HK-2 (cell line): ENCODE measurements around the gene ZNF184.

Source experiments
- DNase-seq: peaks from one replicate; pipeline ENCODE4 v3.0.0-alpha.2; 2018; ENCODE audit not compliant: unreplicated experiment

The ZNF184 gene

DNA sequence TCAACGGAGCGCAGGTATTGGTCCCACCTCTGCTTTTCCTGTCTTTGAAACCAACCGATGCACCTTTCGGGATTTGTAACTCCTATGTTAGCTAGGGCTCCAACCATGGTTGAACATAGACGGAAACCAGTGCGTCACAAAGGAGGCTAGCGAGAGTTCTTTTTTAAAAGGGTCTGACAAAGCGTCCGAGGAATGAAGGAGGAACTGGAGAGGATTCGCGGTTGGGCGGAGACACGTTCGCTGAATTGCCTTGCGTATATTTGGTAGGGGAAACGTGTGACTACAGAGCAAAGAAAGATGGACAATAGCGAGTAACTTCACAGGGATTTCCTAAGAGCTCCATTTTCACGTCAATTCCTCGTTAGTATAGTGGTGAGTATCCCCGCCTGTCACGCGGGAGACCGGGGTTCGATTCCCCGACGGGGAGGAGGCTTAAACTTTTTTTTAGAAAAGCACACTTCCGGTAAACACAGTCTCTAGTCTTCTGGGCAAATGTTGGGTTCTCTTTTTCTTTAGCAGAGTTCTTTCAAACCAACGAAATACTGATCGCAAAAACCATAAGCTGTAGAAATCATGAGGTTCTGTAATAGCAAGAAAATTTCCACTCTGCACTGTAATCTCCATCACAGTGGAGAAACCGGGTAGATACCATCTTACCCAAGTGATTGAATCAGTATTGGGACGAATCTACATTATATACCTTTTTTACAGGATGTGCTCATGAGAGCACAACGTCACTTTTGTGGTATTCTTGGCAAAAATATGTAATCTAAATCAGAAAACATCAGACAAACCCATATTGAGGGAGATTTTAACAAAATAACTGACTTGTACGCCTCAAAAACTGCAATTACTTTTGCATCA lies 6.6 kb upstream of the ZNF184 start:
- DNase-seq = peak; percentile 83

- DNase-seq = peak; percentile 86
These were observed 5.9 kb upstream of the ZNF184 start for GRCh38 chr6:27478706-27479318.

GRCh38 chr6:27478141-27478705 lies 5.3 kb upstream of the ZNF184 start:
- no peak for DNase-seq

- DNase-seq = no peak
These were observed 4.6 kb upstream of the ZNF184 start for GRCh38 chr6:27477318-27478013.

GRCh38 chr6:27476090-27476489 lies 3.2 kb upstream of the ZNF184 start:
- no peak for DNase-seq

GRCh38 chr6:27474672-27475071 lies 1.8 kb upstream of the ZNF184 start:
- no peak for DNase-seq

DNA sequence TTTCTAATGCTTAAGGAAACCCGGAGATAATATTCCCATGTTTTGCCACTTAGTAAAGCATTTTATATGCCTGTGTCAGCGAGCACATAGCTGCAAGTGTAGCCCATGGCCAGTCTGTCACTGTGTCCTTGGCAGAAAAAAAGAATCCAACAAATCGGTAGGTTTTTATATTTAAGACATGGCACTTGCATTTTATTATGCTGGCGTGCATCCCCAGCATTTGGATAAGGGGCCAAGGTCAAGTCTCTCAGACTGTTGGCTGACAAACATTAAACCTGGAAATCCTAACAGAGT lies 1.2 kb upstream of the ZNF184 start:
- no peak for DNase-seq

- no peak for DNase-seq
These were observed 706 bp downstream of the ZNF184 start for GRCh38 chr6:27472182-27472616.

- no peak for DNase-seq
These were observed 1.4 kb downstream of the ZNF184 start for GRCh38 chr6:27471365-27472115.

DNA sequence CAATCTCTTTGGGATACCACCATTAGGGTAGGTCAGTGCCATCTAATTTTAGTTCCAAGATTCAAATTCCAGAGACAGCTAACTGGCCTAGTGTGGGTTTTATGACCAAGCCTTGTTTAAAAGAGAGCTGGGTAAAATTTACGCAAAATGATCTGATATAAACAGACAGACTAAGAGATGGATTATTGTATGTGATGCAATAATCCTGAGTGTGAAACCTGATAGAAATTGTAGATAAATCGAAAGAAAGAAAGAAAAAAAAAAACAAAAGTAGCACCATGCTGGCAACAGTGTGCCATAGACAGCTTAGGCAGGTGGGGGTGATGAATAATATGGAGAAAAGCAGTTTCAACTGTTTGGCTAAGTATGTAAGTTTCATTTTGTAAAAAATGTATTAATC lies 2.9 kb downstream of the ZNF184 start:
- no peak for DNase-seq

GRCh38 chr6:27468334-27468733 lies 4.6 kb downstream of the ZNF184 start:
- DNase-seq = no peak

DNA sequence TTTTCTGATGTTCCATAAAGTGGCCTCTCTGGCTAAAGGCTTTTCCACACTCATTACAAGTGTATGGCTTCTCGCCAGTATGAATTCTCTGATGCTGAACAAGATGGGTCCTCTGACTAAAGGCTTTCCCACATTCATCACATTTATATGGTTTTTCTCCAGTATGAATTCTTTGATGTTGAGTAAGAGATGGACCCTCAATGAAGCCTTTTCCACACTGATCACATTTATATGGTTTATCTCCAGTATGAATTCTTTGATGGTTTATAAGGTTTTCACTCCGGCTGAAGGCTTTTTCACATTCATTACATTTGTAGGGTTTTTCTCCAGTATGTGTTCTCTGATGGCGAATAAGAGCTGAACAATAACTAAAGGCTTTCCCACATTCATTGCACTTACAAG lies 20.4 kb downstream of the ZNF184 start:
- no peak for DNase-seq

- no peak for DNase-seq
These were observed 21.1 kb downstream of the ZNF184 start for GRCh38 chr6:27451660-27452390.

DNA sequence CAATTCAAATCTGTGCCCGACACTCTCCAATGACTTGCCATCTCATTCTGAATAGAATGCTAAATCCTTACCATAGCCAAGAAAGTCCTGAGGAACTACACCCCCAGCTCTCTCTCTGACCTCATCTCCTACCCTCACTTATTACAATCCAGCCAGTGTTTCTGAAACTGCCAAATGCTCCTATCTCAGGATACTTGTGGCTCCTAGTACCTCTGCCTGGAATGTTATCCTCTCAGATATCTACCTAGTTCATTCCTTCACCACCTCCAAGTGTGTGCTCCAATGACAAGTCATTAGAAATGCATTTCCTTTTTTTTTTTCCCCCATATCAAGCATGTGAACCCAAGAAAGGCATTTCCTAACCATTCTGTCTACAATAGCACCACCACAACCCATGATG lies 24.4 kb downstream of the ZNF184 start:
- DNase-seq = no peak

- no peak for DNase-seq
These were observed 30.0 kb downstream of the ZNF184 start for GRCh38 chr6:27442932-27443331.

- no peak for DNase-seq
These were observed 31.9 kb downstream of the ZNF184 start for GRCh38 chr6:27441001-27441400.

DNA sequence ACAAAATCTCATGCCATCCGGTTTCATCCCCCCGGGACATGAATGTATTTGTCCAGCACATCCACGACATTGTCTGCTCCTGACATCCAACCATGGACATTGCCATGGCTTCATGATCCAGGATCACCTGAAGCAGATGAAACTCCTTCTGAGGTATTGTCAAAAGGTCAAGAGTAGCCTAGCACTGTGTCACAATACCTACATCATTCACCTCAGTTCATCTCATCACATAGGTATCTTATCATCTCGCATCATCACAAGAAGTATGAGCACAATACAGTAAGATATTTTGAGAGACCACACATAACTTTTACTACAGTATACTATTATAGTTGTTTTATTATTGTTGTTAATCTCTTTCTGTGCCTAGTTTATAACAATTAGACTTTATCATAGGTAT lies 33.5 kb downstream of the ZNF184 start:
- DNase-seq = no peak

DNA sequence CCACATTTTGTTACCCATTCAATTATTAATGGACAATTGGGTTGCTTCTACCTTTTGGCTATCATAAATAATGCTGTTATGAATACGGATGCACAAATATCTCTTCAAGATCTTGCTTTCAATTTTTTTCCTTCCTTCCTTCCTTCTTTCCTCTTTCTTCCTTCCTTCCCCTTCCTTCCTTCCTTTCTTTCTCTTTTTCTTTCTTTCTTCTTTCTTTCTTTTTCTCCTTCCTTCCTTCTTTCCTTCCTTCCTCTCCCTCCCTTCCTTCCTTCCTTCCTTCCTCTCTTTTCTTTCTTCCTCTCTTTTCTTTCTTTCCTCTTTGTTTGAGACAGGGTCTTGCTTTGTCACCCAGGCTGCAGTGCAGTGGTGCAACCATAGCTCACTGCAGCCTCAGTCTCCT lies 39.2 kb downstream of the ZNF184 start:
- no peak for DNase-seq

- DNase-seq = no peak
These were observed 43.9 kb downstream of the ZNF184 start for GRCh38 chr6:27428966-27429365.

DNA sequence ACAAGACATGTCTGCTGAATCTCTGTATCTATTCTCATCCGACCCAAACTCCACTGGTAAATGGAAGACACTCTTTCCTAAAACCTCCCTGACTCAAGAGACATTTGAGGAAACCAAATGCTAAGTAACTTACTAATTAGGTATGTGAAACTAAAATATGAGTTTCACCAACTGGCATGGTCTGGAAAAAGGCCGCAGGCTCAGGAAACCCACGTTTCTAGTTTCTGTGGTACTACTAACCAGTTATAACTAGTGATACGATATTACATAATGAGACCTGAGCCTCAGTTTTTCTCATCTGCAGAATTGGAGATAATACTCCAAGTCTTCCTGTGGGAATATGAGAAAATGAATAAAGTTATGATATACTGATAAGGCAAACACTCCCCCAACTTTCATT lies 44.4 kb downstream of the ZNF184 start:
- no peak for DNase-seq

DNA sequence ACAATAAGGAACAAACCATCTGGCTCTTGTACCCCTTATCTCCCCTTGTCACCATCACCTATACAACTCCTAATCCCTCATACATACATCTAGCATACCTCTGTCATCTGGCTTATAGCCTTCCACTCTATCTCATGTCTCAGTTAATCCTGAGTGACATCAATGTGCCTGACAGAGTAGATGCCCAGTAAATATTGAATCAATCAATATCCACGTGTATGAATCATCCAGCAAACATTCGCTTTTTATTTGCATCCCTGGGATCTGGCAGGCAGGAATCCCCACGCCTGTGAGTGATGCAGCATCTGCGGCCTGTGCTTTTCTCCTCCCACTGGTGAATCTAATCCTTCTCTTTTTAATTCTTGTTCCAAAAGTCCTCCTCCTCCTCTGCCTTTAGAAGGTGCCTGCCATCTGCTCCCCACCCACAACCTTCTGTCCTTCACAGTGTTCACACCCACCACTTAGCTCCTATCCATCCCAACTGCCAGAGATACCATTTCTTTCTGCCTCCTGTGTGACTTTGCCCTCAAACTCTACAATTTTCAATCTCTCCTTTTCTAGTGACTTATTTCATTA lies 46.8 kb downstream of the ZNF184 start:
- no peak for DNase-seq
